Activated CD4-positive, alpha-beta T cell treated with anti-CD3 and anti-CD28 coated beads for 4 hours (primary cell): Measurements from ENCODE around the gene LRRC31.

Experiments used
- DNase-seq, 2 donors: peaks; one replicate each; pipeline ENCODE4 v3.0.0-alpha.2; 2020

The LRRC31 gene

GRCh38 chr3:169869484-169870220 is at the start of gene LRRC31:
Gene LRRC31, minus strand, starts transcription at chr3:169869935. Its CDS starts 128 bp downstream, at chr3:169869807.
- DNase-seq: no peak

- no peak for DNase-seq
Observed at GRCh38 chr3:169914321-169914720, 44.6 kb upstream of the LRRC31 start.

- no peak for DNase-seq
Observed at GRCh38 chr3:169913323-169913722, 43.6 kb upstream of the LRRC31 start.

GRCh38 chr3:169911272-169911671 is 41.5 kb upstream of the LRRC31 start, which contains the start of gene SAMD7:
Gene SAMD7, plus strand, starts transcription at chr3:169911572. Its CDS starts 7,927 bp downstream, at chr3:169919499.
- DNase-seq: no peak

- no peak for DNase-seq
Observed at GRCh38 chr3:169907944-169908343, 38.2 kb upstream of the LRRC31 start.

- DNase-seq: no peak
Observed at GRCh38 chr3:169907476-169907875, 37.7 kb upstream of the LRRC31 start.

- DNase-seq: no peak
Observed at GRCh38 chr3:169905404-169905803, 35.7 kb upstream of the LRRC31 start.

GRCh38 chr3:169901453-169901852 is 31.7 kb upstream of the LRRC31 start:
- DNase-seq: no peak

GRCh38 chr3:169897284-169897683 is 27.5 kb upstream of the LRRC31 start:
- no peak for DNase-seq

GRCh38 chr3:169895072-169895471 is 25.3 kb upstream of the LRRC31 start:
- no peak for DNase-seq

GRCh38 chr3:169894110-169894509 is 24.4 kb upstream of the LRRC31 start:
- DNase-seq: no peak

- DNase-seq: no peak
Observed at GRCh38 chr3:169891886-169892285, 22.2 kb upstream of the LRRC31 start.

GRCh38 chr3:169886671-169887070 is 16.9 kb upstream of the LRRC31 start:
- no peak for DNase-seq

- no peak for DNase-seq
Observed at GRCh38 chr3:169880576-169881250, 11.0 kb upstream of the LRRC31 start.

- no peak for DNase-seq
Observed at GRCh38 chr3:169879845-169880575, 10.3 kb upstream of the LRRC31 start.

GRCh38 chr3:169879013-169879557 is 9.3 kb upstream of the LRRC31 start:
- DNase-seq: no peak

- DNase-seq: no peak
Observed at GRCh38 chr3:169871129-169871886, 1.6 kb upstream of the LRRC31 start.

GRCh38 chr3:169868369-169868768 is 1.4 kb downstream of the LRRC31 start:
- DNase-seq: no peak

GRCh38 chr3:169867584-169868210 is 2.0 kb downstream of the LRRC31 start:
- no peak for DNase-seq

GRCh38 chr3:169865176-169865767 is 4.5 kb downstream of the LRRC31 start:
- no peak for DNase-seq

- no peak for DNase-seq
Observed at GRCh38 chr3:169864270-169864669, 5.5 kb downstream of the LRRC31 start.

- DNase-seq: peak; percentile 39 to 67
Observed at GRCh38 chr3:169863458-169863899, 6.3 kb downstream of the LRRC31 start.
